ENCODE data around the gene CHPF2. TPM values are rescaled to one million over a fixed set of nuclear protein-coding genes. Genes with fewer than 3 reads are reported as not detected.

CHPF2 gene
- total RNA-seq, 1 donor from 2014 or later, result 84.7 TPM

GRCh38 chr7:151237244-151238189, 5.2 kb downstream of the CHPF2 start:
- H3K27ac Mint-ChIP-seq (ENCODE audit: unreplicated experiment), result no peak overlapping the region
- peaks cover 14% of the 10 kb centered on the region for H3K4me1 ChIP-seq (ENCODE audit: insufficient read depth, low read length)
- no peak overlapping the region for H3K4me2 ChIP-seq (ENCODE audit: low read length)
- H3K9me3 ChIP-seq (ENCODE audit: insufficient read depth, low read depth, low read length), result no peaks in the 10 kb centered on the region
- H3K27ac ChIP-seq (ENCODE audit: low read depth, low read length), result no peak overlapping the region
- no peak overlapping the region for H2AFZ ChIP-seq (ENCODE audit: low read depth, low read length)
- H3K9ac ChIP-seq (ENCODE audit: low read length), result no peak overlapping the region
- H3K9me3 Mint-ChIP-seq (ENCODE audit: unreplicated experiment), result no peaks in the 10 kb centered on the region
- FAIRE-seq (no peak), DNase-seq (ENCODE audit: low read depth) (no peak)
- H3K36me3 Mint-ChIP-seq (ENCODE audit: low read depth, unreplicated experiment), result peaks cover 25% of the 10 kb centered on the region
- H3K36me3 ChIP-seq (ENCODE audit: insufficient read depth, low read length), result peaks cover 42% of the 10 kb centered on the region
- H3K27me3 Mint-ChIP-seq (ENCODE audit: low read depth, unreplicated experiment), result no peaks in the 10 kb centered on the region
- peaks cover 17% of the 10 kb centered on the region for H3K4me1 Mint-ChIP-seq (ENCODE audit: low read depth, unreplicated experiment)
- peaks cover 76% of the 10 kb centered on the region for H3K79me2 ChIP-seq (ENCODE audit: insufficient read depth, low read length)
- H3K4me3 ChIP-seq (ENCODE audit: insufficient read depth, low read depth, low read length), result no peak overlapping the region
- no peaks in the 10 kb centered on the region for H3K27me3 ChIP-seq (ENCODE audit: insufficient read depth, low read length)
- H4K20me1 ChIP-seq (ENCODE audit: insufficient read depth, low read length), result peaks cover 94% of the 10 kb centered on the region
- H3K4me3 Mint-ChIP-seq (ENCODE audit: unreplicated experiment), result no peak overlapping the region
- no peak for TF ChIP-seq EZH2 (IDR thresholded peaks at IDR 0.05; ENCODE audit: insufficient read depth, low read length)
- no peak for TF ChIP-seq CTCF (IDR thresholded peaks at IDR 0.05; ENCODE audit: insufficient read depth, low read depth, low read length)

- no peaks in the 10 kb centered on the region for H3K27me3 Mint-ChIP-seq (ENCODE audit: low read depth, unreplicated experiment)
- Histone ChIP-seq H4K20me1 (ENCODE audit: insufficient read depth, low read length) (peaks cover 99% of the 10 kb centered on the region), H2AFZ (ENCODE audit: low read depth, low read length) (no peak overlapping the region), H3K4me3 (ENCODE audit: insufficient read depth, low read depth, low read length) (no peak overlapping the region), H3K9me3 (ENCODE audit: insufficient read depth, low read depth, low read length) (no peaks in the 10 kb centered on the region), H3K27ac (ENCODE audit: low read depth, low read length) (no peak overlapping the region), H3K9ac (ENCODE audit: low read length) (no peak overlapping the region), H3K4me1 (ENCODE audit: insufficient read depth, low read length) (peaks cover 13% of the 10 kb centered on the region), H3K36me3 (ENCODE audit: insufficient read depth, low read length) (peaks cover 43% of the 10 kb centered on the region), H3K4me2 (ENCODE audit: low read length) (no peak overlapping the region), H3K27me3 (ENCODE audit: insufficient read depth, low read length) (no peaks in the 10 kb centered on the region), H3K79me2 (ENCODE audit: insufficient read depth, low read length) (peaks cover 69% of the 10 kb centered on the region)
- FAIRE-seq (no peak), DNase-seq (ENCODE audit: low read depth) (no peak)
- peaks cover 19% of the 10 kb centered on the region for H3K4me1 Mint-ChIP-seq (ENCODE audit: low read depth, unreplicated experiment)
- H3K36me3 Mint-ChIP-seq (ENCODE audit: low read depth, unreplicated experiment), result peaks cover 23% of the 10 kb centered on the region
- TF ChIP-seq CTCF (IDR thresholded peaks at IDR 0.05; ENCODE audit: insufficient read depth, low read depth, low read length) (no peak), EZH2 (IDR thresholded peaks at IDR 0.05; ENCODE audit: insufficient read depth, low read length) (no peak)
- H3K9me3 Mint-ChIP-seq (ENCODE audit: unreplicated experiment), result no peaks in the 10 kb centered on the region
- H3K4me3 Mint-ChIP-seq (ENCODE audit: unreplicated experiment), result no peak overlapping the region
- H3K27ac Mint-ChIP-seq (ENCODE audit: unreplicated experiment), result no peak overlapping the region
Measured at GRCh38 chr7:151238190-151238810, 6.0 kb downstream of the CHPF2 start.
